Erythroblast (primary cell): ENCODE results near the gene MRPS16.

Experiments used
- GATA1 ChIP-seq: IDR thresholded peaks from 2 replicates; pipeline ENCODE4 v1.6.1; 2011; ENCODE audit warnings: low read depth, mild to moderate bottlenecking, control low read depth, low read length, moderate library complexity
- POLR2A ChIP-seq: IDR thresholded peaks from 2 replicates; pipeline ENCODE4 v1.6.1; 2011; ENCODE audit warnings: mild to moderate bottlenecking, low read length

DNA sequence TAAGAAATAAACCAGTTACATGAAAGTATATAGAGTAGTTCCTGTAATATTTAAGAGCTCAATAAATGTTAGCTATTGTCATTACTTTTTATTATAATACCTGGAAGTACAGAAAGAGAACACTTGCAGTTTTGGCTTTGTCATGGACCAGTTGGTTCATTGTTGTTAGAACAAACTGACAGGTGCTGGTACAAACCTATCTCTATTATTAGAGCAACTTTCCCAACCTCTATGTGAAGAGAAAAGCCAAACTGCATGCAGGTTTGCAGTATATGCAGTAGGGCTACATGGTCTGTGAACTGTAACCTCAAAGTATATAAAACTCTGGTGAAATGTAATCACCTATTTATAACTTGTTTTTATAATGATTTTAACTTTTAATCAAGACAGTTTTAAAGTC lies 25.8 kb downstream of the MRPS16 start:
- TF ChIP-seq POLR2A: no peak
- TF ChIP-seq GATA1: no peak
